Measurements from ENCODE around the gene FEN1. TPM values are rescaled to one million over a fixed set of nuclear protein-coding genes. Genes with fewer than 3 reads are reported as not detected.

The FEN1 gene
- total and polyA plus RNA-seq, 2 of the 8 experiments (the other 6 are each of a cell fraction or from before 2014, with no cell fraction given) = 52.6 to 86.1 TPM

DNA sequence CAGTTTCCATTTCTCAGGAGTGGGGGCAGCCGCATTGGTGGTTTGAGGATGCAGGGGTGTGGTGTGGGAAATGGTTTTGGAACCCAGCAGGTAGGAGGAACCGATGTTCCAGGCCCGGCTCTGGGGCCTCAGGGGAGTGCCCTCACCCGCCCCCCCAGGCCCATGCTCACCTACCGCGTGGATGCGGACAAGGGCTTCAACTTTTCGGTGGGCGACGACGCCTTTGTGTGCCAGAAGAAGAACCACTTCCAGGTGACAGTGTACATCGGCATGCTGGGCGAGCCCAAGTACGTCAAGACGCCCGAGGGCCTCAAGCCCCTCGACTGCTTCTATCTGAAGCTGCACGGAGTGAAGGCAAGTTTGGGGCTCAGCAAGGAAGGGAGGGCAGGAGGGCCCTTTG is 18.9 kb upstream of the FEN1 start (continued):
- TF ChIP-seq, protein P1, sequence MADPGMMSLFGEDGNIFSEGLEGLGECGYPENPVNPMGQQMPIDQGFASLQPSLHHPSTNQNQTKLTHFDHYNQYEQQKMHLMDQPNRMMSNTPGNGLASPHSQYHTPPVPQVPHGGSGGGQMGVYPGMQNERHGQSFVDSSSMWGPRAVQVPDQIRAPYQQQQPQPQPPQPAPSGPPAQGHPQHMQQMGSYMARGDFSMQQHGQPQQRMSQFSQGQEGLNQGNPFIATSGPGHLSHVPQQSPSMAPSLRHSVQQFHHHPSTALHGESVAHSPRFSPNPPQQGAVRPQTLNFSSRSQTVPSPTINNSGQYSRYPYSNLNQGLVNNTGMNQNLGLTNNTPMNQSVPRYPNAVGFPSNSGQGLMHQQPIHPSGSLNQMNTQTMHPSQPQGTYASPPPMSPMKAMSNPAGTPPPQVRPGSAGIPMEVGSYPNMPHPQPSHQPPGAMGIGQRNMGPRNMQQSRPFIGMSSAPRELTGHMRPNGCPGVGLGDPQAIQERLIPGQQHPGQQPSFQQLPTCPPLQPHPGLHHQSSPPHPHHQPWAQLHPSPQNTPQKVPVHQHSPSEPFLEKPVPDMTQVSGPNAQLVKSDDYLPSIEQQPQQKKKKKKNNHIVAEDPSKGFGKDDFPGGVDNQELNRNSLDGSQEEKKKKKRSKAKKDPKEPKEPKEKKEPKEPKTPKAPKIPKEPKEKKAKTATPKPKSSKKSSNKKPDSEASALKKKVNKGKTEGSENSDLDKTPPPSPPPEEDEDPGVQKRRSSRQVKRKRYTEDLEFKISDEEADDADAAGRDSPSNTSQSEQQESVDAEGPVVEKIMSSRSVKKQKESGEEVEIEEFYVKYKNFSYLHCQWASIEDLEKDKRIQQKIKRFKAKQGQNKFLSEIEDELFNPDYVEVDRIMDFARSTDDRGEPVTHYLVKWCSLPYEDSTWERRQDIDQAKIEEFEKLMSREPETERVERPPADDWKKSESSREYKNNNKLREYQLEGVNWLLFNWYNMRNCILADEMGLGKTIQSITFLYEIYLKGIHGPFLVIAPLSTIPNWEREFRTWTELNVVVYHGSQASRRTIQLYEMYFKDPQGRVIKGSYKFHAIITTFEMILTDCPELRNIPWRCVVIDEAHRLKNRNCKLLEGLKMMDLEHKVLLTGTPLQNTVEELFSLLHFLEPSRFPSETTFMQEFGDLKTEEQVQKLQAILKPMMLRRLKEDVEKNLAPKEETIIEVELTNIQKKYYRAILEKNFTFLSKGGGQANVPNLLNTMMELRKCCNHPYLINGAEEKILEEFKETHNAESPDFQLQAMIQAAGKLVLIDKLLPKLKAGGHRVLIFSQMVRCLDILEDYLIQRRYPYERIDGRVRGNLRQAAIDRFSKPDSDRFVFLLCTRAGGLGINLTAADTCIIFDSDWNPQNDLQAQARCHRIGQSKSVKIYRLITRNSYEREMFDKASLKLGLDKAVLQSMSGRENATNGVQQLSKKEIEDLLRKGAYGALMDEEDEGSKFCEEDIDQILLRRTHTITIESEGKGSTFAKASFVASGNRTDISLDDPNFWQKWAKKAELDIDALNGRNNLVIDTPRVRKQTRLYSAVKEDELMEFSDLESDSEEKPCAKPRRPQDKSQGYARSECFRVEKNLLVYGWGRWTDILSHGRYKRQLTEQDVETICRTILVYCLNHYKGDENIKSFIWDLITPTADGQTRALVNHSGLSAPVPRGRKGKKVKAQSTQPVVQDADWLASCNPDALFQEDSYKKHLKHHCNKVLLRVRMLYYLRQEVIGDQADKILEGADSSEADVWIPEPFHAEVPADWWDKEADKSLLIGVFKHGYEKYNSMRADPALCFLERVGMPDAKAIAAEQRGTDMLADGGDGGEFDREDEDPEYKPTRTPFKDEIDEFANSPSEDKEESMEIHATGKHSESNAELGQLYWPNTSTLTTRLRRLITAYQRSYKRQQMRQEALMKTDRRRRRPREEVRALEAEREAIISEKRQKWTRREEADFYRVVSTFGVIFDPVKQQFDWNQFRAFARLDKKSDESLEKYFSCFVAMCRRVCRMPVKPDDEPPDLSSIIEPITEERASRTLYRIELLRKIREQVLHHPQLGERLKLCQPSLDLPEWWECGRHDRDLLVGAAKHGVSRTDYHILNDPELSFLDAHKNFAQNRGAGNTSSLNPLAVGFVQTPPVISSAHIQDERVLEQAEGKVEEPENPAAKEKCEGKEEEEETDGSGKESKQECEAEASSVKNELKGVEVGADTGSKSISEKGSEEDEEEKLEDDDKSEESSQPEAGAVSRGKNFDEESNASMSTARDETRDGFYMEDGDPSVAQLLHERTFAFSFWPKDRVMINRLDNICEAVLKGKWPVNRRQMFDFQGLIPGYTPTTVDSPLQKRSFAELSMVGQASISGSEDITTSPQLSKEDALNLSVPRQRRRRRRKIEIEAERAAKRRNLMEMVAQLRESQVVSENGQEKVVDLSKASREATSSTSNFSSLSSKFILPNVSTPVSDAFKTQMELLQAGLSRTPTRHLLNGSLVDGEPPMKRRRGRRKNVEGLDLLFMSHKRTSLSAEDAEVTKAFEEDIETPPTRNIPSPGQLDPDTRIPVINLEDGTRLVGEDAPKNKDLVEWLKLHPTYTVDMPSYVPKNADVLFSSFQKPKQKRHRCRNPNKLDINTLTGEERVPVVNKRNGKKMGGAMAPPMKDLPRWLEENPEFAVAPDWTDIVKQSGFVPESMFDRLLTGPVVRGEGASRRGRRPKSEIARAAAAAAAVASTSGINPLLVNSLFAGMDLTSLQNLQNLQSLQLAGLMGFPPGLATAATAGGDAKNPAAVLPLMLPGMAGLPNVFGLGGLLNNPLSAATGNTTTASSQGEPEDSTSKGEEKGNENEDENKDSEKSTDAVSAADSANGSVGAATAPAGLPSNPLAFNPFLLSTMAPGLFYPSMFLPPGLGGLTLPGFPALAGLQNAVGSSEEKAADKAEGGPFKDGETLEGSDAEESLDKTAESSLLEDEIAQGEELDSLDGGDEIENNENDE (IDR thresholded peaks at IDR 0.05; ENCODE audit: insufficient replicate concordance, low read length) = no peak
- no peak for TF ChIP-seq CEBPB (IDR thresholded peaks at IDR 0.05; ENCODE audit: low read depth, low read length)
- TF ChIP-seq, protein P2, sequence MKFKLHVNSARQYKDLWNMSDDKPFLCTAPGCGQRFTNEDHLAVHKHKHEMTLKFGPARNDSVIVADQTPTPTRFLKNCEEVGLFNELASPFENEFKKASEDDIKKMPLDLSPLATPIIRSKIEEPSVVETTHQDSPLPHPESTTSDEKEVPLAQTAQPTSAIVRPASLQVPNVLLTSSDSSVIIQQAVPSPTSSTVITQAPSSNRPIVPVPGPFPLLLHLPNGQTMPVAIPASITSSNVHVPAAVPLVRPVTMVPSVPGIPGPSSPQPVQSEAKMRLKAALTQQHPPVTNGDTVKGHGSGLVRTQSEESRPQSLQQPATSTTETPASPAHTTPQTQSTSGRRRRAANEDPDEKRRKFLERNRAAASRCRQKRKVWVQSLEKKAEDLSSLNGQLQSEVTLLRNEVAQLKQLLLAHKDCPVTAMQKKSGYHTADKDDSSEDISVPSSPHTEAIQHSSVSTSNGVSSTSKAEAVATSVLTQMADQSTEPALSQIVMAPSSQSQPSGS (IDR thresholded peaks at IDR 0.05; ENCODE audit: low read length) = no peak
- TF ChIP-seq RAD21 (IDR thresholded peaks at IDR 0.05 in 1 of 2, conservative IDR thresholded peaks at IDR 0.05 in 1 of 2; ENCODE audit: low read depth in 2 of 2, low read length in 2 of 2) = no peak
- TF ChIP-seq KDM5A (IDR thresholded peaks at IDR 0.05; ENCODE audit: low read length) = no peak
- TF ChIP-seq MAFK (IDR thresholded peaks at IDR 0.05; ENCODE audit: low read depth, low read length) = no peak
